Measurements from ENCODE around the gene PIK3R5. TPM values are rescaled to one million over a fixed set of nuclear protein-coding genes. Genes with fewer than 3 reads are reported as not detected.

The PIK3R5 gene
- total RNA-seq, 4 donors from 2014 or later = 0.63 to 5.9 (median 2.9) TPM

DNA sequence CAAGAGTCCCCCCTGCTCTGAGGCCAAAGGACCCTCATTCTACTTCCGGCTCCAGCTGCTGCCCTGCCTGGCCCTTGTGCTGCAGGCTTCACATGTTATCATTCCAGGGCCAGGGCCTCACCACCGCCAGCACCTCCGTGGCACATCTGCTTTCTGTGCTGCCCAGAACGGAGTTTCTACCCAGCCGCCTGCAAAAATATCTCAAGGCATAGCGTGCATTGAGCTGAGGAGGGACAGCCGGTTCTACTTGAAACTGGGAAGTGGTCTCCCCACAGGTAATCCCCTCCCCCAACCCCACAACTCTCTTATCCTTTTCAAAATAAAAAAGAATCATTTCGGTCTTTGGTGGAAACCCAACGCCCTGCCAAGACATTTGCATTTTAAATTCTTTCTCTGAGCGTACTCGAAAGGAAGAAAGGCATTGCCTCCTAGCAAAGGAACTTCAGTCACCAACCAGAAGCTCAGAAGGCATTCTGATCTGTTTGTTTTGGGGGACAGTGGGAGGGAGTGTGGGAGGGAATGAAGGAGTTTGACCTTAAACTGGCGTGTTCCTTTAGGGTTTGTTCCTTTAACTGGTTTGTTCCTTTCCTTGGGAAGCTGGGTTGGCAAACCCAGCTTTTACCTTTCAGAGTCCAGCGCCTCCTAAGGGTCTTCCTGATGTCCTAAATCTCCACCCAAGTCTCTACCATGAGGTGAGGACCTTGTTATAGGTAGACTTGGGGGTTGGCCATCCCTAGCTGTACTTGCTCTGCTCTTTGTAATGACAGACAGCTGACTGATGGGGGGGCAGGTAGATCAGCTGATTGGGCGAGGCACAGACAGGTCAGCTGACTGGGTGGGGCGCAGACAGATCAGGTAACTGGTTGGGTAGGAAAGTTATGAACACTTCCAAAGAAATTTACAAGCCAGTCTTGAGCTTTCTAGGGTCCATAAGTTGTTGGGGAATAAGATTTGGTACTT lies 64.6 kb downstream of the PIK3R5 start:
- in situ Hi-C loops (cut with MboI; ENCODE audit: low sequenced_read_pairs in 4 of 4) = no loop called here
- Histone ChIP-seq H3K4me1 (no peaks in the 10 kb centered on the region), H3K36me3 (no peaks in the 10 kb centered on the region), H3K9me3 (no peaks in the 10 kb centered on the region), H3K4me3 (no peak overlapping the region), H3K27me3 (no peaks in the 10 kb centered on the region), H3K27ac (no peak overlapping the region)
- intact Hi-C loops (cut with DNase I; ENCODE audit: low total_unique reads) = no loop called here
- no peak for ATAC-seq
- no peak for DNase-seq
- TF ChIP-seq, protein P1, sequence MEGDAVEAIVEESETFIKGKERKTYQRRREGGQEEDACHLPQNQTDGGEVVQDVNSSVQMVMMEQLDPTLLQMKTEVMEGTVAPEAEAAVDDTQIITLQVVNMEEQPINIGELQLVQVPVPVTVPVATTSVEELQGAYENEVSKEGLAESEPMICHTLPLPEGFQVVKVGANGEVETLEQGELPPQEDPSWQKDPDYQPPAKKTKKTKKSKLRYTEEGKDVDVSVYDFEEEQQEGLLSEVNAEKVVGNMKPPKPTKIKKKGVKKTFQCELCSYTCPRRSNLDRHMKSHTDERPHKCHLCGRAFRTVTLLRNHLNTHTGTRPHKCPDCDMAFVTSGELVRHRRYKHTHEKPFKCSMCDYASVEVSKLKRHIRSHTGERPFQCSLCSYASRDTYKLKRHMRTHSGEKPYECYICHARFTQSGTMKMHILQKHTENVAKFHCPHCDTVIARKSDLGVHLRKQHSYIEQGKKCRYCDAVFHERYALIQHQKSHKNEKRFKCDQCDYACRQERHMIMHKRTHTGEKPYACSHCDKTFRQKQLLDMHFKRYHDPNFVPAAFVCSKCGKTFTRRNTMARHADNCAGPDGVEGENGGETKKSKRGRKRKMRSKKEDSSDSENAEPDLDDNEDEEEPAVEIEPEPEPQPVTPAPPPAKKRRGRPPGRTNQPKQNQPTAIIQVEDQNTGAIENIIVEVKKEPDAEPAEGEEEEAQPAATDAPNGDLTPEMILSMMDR (IDR thresholded peaks at IDR 0.05 in 4 of 5, conservative IDR thresholded peaks at IDR 0.05 in 1 of 5) = no peak
- TF ChIP-seq POLR2A (IDR thresholded peaks at IDR 0.05) = no peak

DNA sequence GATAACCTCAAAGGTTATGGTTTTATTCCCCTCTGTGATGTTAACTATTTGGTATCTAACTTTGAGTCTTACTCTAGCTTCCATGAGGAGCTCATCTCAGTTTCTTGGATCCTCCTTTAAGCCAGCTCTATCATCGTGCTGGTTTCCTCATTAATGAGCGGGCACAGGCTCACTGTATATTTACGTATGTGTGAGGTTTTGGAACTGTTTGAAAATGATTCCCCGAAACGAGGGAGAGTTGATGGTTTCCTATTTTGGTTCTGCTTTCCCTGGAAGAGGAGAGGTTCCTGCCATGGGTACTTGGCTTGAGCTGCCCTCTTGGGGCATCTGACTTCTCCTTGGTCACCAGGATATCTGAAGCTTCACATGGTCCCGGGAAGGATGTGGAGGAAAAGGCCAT lies 65.3 kb downstream of the PIK3R5 start:
- ATAC-seq = no peak
- no peaks in the 10 kb centered on the region for H3K9me3 ChIP-seq
- intact Hi-C loops (cut with DNase I; ENCODE audit: low total_unique reads) = no loop called here
- TF ChIP-seq, protein P1 (IDR thresholded peaks at IDR 0.05 in 4 of 5, conservative IDR thresholded peaks at IDR 0.05 in 1 of 5) = no peak
- no peak for TF ChIP-seq POLR2A (IDR thresholded peaks at IDR 0.05)
- H3K4me1 ChIP-seq = no peaks in the 10 kb centered on the region
- H3K27ac ChIP-seq = no peak overlapping the region
- no peak overlapping the region for H3K4me3 ChIP-seq
- H3K27me3 ChIP-seq = no peaks in the 10 kb centered on the region
- H3K36me3 ChIP-seq = no peaks in the 10 kb centered on the region
- in situ Hi-C loops (cut with MboI; ENCODE audit: low sequenced_read_pairs in 4 of 4) = no loop called here
- no peak for DNase-seq

DNA sequence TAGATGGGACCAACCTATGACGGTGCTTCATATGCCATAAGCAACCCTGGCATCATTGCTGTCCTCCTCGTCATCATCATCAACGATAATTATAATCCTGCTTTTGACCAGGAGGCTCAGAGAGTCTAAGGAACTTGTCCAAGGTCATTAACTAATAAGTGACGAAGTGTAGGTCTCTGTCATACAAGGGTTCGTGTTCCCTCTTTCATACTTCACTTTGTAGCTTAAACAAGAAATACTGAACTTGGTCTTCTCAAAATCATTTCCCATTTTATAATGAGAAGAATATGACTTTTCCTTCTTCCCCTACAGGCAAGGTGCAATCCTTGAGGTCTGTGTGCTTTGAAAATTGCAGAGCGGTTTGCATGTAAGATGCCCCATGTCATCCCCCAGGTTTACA lies 66.9 kb downstream of the PIK3R5 start:
- Histone ChIP-seq H3K9me3 (no peaks in the 10 kb centered on the region), H3K27ac (no peak overlapping the region), H3K27me3 (no peaks in the 10 kb centered on the region), H3K4me3 (no peak overlapping the region), H3K4me1 (no peaks in the 10 kb centered on the region), H3K36me3 (no peaks in the 10 kb centered on the region)
- no peak for DNase-seq
- intact Hi-C loops (cut with DNase I; ENCODE audit: low total_unique reads) (no loop called here), in situ Hi-C loops (cut with MboI; ENCODE audit: low sequenced_read_pairs in 4 of 4) (no loop called here)
- no peak for ATAC-seq
- no peak for TF ChIP-seq POLR2A (IDR thresholded peaks at IDR 0.05)
- TF ChIP-seq, protein P1 (IDR thresholded peaks at IDR 0.05 in 4 of 5, conservative IDR thresholded peaks at IDR 0.05 in 1 of 5) = no peak

DNA sequence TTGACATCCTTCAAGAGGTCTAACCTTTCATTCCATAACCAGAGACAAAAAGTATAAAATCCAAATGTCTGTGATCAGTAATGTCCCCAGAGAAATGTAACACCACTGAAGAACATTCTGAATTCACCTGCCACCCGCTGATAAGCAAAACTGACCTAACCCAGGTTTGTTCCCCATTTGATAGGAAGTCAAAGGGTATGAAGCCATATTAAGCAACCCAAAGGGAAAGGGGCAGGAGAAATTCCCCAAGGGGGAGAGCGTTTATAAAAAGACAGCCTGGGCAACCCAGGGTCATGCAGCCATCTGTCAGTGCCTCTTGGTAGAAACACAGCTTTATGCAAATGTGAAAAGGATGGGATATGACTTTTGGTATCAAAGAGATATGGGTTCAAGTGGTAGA lies 67.4 kb downstream of the PIK3R5 start:
- no peak for DNase-seq
- ATAC-seq = no peak
- TF ChIP-seq, protein P1 (IDR thresholded peaks at IDR 0.05 in 4 of 5, conservative IDR thresholded peaks at IDR 0.05 in 1 of 5) = no peak
- no peak for TF ChIP-seq POLR2A (IDR thresholded peaks at IDR 0.05)
- Histone ChIP-seq H3K27me3 (no peaks in the 10 kb centered on the region), H3K36me3 (no peaks in the 10 kb centered on the region), H3K27ac (no peak overlapping the region), H3K4me3 (no peak overlapping the region), H3K9me3 (no peaks in the 10 kb centered on the region), H3K4me1 (no peaks in the 10 kb centered on the region)
- intact Hi-C loops (cut with DNase I; ENCODE audit: low total_unique reads) = no loop called here
- in situ Hi-C loops (cut with MboI; ENCODE audit: low sequenced_read_pairs in 4 of 4) = no loop called here
